GM18519 (cell line): ENCODE results near the gene POLR1D.
"Not testable (repeated sequence)": the region's sequence is repeated elsewhere in the genome, so short reads cannot be mapped to it uniquely, and the experiment has no call there.

ENCODE experiments used
- ATAC-seq: cut with Tn5 transposase; IDR thresholded peaks from one replicate; pipeline ENCODE4 v1.9.1; 2021; ENCODE audit warnings: mild to moderate bottlenecking, moderate library complexity; ENCODE audit not compliant: unreplicated experiment, low FRiP score

Gene POLR1D

DNA sequence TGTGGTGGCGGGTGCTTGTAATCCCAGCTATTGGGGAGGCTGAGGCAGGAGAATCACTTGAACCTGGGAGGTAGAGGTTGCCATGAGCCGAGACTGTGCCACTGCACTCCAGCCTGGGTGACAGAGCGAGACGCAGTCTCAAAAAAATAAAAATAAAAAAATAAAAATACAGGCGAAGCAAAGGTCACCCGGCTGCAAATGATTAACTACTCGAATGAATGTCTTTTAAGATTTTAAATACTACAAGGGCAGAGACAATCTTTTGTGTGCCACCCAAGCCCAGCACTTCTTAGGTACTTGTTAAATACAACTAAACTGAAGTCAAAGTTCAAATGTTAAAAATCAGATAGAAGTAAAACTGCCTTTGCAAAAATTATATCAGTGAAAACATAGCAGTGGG lies 8.1 kb upstream of the POLR1D start:
- ATAC-seq: no peak

DNA sequence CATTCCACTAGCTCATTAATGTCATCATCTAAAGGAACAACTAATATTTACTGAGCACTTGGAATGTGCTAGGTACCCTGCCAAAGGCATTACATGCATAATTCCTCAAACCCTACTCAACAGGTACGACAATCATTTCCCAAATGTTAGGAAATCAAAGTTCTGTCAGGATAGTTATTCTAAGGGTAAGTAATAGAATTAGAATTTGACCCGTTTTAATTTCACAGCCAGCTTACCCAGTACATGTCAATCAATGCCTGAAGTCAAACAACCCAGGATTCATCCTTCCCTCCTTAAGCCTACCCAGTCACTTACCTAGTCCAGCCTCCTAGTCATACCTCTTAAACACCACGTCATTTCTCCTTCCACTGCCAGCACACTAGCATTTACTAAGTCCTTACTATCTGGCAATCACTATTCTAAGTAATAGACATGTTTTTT lies 3.8 kb upstream of the POLR1D start:
- ATAC-seq: no peak

DNA sequence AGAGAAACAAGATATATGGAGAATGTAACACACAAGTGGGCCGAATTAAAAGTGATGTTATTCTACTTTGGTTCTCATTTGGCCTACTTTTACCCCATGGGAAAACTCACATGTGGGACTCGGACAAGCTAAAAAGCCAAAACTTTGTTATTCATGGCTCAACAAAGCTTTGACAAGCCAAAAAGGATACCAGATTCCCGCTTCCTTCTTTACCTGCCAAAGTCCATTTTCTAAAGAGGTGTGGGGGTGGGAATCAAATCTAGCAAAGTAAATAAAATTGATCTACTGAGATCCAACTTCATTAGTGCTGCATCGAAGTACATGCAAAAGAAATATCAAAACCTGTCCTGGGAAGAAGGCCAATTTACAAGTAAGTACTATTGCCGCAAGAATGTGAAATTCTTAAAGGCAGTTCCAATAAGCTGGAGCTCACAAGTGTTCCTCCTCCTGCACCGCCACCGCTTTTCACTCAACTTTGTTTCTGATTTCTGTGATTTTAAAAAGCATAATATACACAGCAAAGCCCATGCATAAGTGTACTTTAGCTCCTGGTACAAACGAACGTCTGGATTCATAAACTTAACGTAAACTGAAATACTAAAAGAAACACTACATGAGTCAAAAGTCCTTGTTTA lies 2.5 kb upstream of the POLR1D start:
- no peak for ATAC-seq

DNA sequence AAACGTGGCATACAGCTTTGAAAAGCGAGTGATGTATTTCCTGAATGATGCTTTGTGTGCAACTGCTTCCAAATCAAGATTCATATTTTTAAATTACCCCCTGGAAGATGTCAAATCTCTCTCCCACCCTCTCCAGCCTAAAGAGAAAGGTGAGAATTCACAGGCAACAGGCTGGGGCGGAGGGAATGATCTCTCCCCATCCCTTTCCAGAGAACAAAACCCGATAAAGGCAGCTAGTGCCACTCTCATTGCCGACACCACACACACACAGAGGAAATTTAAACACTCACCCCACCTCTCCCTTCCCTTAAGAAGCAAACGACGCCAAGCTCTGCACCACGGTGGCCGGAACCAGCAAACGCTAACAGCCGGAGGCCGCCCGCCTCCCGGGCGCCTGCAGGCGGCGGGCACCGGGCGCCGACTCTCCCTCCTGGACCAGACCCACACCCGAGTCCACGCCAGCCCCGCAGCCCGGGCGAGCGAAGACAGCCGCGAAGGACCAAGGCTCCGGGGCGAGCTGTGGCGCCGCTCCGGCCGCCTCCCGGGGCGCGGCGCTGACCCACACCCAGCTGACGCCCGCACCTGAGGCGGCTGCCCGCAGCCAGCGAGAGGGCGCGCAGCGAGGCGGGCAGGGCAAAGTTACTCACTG lies 1.8 kb upstream of the POLR1D start:
- ATAC-seq: peak; percentile 16

DNA sequence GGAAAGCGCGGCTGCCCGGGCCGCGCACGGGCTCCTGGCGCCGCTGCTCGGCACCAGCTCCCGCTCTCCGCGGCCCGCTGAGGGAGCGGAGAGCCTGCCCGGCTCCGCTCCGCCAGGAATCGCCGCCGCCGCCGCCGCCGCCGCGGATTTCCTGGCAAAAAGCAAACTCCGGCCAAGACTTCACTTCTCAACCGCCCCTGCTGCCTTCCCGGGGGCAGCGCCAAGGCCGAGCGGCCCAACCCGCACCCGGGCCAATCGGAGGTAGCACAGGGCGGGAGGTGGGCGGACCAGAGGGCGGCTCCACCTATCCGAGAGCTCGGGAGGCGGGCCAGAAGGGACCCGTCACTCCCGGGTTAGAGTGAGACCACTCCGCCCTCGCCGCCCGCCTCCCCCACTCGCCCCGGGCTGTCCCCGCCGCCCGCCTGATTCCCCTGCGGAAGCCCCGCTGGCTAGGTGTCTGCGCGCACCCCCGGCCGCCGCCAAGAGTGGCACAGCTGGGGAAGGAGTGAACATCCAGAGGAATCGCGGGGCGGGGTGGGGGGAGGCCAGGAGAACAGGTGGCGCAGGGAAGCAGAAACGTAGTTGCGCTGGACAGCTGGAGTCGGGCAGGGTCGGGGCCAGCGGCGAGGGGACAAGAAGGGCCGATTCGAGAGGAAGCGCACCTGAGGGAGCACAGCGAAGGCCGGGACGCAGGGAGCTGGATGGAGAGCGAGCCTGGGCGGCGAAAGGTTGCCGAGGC lies 1.1 kb upstream of the POLR1D start, which contains the start of gene LNX2:
Gene LNX2, minus strand, starts transcription at position 153 of the 739 bp plus-strand sequence. CDS start 38,826 bp downstream, outside the sequence.
- ATAC-seq: peak; percentile 80

DNA sequence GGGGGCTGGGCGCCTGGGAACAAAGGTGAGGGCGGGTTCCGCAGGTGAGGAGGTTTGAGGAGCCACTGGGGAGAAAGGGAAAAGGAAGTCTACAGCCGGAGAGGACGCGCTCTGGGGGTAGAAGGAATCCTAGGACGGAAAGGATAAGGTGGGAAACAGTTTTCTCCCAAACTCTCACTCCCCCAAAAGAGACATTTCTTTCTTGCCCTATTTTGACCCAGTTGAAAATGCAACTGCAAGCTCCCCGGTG lies 651 bp upstream of the POLR1D start:
- no peak for ATAC-seq

DNA sequence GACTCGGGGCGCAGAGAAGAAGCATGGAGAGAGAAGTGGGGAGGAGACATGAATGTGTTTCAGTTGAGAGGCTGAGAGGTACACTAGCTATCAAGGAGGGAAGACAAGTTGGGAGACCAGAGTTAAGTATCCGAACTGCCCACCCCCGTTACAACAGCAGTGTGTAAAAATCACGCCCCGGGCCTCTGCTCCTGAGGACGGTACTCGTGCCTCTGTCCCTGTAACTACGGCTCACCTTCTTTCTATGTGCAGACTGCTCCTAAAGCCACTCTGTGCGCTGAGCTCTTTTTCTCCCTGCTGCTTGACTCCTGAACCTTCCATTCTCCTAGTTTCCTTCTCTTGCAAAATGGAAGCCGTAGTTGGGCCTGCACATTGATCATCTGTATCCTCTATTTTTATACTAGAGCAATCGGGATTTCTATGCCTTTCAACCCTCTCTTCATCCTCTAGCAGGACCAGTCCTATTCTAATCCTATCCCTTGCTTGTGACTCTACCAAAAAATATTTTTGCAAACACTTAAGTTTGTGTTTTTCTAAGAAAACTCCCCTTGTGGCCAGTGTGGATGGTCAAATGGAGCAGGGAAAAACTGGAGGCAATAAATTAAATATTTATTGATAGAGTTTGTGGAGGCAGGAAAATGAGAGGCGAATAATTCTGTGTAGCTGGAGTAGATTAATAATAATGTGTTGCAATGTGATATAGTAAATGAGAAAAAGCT lies 569 bp downstream of the POLR1D start:
- ATAC-seq: no peak

DNA sequence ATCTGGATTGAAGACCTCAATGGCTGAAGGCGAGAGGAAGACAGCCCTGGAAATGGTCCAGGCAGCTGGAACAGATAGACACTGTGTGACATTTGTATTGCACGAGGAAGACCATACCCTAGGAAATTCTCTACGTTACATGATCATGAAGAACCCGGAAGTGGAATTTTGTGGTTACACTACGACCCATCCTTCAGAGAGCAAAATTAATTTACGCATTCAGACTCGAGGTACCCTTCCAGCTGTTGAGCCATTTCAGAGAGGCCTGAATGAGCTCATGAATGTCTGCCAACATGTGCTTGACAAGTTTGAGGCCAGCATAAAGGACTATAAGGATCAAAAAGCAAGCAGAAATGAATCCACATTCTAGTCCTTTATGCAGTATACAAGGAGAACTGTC lies 1.2 kb downstream of the POLR1D start:
- ATAC-seq: no peak

DNA sequence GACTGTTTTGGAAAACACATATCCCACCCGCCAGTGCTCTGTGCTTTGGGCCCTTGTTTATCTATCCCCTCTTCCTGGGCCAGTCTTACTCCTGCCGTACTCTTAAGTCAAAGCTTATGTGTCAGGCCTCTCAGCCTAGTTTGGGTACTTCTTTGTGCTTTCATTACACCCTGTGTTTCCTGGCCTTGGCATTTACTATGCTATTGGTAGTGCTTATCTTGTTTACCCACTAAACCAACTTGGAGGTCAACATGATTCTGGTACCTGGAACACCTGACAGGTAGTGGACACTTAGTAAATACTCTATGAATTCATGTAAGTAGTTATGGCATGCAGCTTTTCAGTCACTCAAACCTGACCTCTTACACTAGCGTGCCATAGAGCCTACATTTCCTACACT lies 2.4 kb downstream of the POLR1D start:
- no peak for ATAC-seq

DNA sequence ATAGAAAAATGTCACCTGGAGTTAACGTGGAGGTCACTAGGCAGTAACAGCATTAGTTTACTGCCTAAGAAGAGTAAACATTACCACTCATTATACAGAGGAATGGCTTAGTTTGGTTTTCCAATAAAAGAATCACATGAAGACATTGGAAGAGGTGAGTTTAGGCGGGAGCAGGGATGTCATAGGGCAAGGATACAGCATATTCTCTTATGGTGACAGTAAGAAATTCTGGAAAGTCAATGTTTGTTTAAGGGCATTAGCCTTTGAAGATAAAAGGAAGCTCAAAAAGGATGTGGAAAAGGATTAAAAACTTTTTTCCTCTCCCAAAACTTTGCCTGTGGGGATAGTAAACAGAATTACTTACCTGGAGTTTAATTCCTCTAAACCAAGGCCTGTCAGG lies 4.1 kb downstream of the POLR1D start:
- ATAC-seq: no peak

DNA sequence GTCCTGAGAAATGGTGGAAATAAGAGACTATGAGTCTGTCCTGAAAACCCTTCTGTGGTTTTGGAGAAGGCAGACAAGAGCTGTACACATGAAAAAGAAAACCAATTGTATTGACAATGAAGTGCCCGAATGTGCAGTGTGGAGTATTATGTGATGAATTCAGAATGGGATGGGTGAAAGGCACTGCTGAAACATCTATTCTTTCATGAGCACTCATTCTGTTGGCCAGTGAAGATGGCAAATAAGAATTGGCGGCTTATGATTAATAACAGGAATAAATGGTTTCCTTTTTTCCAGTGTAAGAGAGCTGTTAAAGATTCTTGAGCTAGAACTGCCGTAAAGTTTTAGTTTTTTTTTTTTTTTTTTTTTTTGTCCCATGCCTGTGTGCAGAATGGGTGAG lies 5.7 kb downstream of the POLR1D start:
- ATAC-seq: no peak

DNA sequence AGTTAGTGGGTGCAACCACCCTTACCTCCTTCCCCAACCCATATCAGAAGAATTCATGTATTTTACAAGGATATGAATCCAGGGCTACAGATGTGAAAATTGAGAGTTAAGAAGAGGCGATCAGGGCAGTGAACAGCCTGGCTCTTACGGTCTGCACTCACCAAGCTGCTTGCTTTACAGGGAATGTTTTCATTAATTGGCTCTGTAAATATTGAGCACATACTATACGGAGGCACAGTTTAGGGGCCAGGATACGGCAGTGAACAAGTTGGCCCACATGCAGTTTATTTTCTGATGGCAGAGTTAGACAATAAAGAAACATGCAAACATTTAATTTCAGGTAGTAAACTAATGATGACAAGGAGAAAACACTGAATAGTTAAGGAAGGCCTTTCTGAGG lies 6.4 kb downstream of the POLR1D start:
- ATAC-seq: no peak

DNA sequence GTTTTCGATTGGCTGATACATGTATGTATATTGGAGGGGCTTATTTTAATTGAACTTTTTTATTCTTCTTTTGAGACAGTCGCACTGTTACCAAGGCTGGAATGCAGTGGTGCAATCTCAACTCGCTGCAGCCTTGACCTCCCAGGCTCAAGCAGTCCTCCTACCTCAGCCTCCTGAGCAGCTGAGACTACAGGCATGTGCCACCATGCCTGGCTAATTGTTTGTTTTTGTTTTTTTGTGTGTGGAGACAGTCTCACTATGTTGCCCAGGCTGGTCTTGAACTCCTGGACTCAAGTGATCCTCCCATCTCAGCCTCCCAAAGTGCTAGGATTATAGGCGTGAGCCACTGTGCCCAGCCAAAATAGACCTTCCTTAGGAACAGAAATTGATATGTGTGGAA lies 7.1 kb downstream of the POLR1D start:
- not testable (repeated sequence) for ATAC-seq

DNA sequence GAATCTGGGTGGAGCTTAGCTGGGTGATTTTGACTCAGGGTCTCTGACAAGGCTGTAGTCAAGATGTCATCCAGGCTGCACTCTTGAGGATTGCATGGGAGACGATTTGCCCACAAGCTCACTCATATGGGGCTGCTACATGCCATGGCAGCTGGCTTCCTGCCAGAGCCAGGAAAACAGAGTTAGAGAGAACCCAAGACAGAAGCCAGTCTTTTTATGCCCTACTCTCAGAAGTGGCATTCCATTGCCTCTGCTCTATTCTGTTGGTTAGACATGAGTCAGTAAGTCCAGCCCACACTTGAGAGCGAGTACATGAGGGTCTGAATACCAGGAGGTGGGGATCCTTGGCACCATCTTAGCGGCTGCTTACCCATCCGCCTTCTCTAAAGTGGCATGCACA lies 9.5 kb downstream of the POLR1D start:
- ATAC-seq: no peak

DNA sequence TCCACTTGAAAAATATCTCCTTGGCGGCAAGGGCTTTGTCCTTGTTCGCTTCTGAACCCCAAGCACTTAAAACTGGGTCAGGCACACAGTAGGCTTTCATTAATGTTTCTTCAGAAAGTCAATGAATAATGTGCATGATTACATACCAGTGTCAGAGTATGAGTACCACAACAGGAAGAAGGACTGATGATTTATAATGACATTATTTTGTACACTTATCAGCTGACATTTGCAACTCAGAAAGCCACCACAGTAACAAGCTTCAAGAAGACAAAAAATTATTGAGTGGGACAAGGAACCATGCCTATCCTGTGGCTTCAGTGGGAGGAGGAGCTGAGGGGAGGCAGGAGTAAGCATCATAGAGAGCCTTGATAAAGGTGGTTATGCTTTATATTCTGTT lies 10.0 kb downstream of the POLR1D start:
- no peak for ATAC-seq

DNA sequence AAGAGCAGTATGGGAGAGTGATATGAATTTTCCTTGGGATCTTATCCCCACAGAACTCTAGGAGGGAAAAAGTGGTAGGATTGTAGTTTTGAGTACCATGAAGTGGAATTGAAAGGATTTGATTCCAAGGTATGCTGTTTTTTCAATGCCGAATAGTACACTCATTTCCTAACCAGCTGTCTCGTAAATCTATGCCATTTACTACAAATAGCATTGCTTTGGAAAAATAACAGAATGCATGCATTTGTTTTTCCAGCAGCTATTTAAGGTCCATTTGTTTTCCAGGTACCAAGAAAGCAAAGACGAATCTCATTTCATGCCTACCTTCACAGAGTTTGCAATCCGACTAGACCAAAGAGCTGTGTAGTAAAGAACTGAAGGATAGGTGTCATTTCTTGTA lies 10.5 kb downstream of the POLR1D start:
- no peak for ATAC-seq

DNA sequence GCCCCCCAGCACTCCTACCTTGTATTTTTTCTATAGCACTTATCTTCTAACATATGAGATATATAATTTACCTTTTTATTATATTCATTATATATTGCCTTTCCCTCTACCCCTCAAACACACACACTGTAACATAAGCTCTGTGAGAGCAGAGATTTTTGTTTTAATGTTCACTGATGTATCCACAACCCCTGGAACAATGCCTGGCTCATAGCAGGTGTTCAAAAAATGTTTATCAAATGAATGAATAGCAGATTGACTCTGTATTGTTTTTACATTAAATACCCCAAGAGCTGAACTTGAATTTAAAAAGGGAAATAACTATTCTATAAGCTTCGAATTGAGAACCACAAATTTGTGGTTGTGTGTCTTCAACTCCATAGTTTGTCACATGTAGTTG lies 11.0 kb downstream of the POLR1D start:
- ATAC-seq: no peak

DNA sequence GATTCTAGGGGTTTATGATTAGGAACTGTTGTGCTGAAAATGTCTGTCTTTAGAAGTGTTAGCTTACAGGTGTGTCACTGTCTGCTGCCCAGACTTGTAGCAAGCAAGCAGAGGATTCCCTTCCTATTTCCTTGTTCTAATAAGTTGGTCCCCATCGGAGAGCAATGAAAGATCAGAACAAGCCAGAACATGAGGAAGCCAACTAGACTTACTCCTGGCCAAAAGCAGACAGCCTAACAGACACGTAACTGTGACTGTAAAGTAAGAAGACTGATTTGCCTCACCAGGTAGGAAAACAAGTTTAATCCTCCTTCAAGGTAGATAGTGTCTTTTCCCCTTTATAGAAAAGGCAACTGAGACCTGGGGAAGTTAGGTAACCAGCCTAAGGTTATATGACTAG lies 12.5 kb downstream of the POLR1D start:
- no peak for ATAC-seq

DNA sequence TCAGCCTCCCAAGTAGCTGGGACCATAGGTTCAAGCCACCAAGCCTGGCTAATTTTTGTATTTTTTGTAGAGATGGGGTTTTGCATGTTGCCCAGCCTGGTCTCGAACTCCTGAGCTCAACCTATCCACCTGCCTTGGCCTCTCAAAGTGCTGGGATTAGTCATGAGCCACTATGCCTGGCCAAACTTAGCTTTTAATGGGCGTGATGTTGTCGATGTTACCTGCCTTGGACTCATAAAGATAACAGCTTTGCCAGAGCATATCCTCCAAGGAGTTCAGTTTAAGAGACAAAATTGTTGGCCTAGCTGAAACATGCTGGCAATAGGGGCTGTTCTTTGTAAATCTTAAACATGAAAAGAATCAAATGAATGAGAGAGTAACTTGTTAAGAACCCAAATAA lies 13.1 kb downstream of the POLR1D start:
- no peak for ATAC-seq

DNA sequence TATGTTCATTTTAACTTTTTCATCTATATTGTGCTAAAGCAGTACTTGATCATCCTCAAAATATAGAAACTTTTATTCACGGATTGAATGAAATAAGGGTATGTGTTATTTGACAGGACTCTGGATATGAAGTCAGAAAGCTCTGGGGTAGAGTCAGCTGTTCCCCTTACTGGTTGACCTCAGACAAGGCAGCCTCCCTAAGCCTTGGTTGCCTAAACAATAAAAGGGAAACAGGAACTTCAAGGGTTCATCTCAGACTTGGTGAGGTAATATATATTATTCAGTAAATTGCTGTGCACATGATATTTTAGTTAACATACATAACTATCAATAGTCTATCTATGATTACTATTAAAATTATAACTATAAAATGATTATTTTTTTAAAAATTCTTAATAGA lies 13.6 kb downstream of the POLR1D start:
- ATAC-seq: no peak

DNA sequence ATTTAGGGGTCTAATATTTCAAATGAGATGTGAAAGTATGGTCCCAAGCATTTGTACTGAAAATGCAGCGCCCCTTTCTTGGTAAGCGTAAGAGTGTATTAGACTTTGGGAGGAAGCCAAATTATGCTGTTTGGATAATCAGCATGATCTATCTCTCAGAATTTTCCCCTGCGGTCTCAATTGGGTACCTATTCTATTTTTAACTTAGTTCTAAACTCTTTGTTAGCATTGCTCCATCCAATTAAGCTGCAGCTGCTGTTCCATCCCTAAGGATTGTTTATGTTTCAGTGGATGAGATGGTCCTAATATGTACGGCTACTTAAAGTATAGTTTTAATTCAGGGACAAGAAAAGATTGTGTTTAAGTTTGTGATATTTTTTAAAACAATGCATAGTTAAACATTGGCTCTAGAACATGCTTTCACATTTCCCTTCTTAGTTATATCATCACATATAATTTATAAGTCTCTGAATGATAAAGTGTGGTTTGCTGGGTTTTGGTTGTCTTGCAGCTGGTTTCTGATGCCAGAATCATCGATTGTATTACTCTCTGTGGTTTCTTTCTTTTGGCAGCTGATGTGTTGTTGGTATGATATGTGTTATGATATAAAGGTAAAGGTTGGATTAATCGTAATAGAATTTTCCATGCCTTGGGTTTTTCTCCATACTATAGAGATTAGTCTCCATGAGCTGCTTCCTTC lies 15.0 kb downstream of the POLR1D start:
- ATAC-seq: no peak
